Panc1 (cell line): Measurements from ENCODE around the gene PXT1.

Experiments used
- POLR2AphosphoS5 ChIP-seq: IDR thresholded peaks from 2 replicates; pipeline ENCODE4 v1.6.1; 2012; ENCODE audit warnings: mild to moderate bottlenecking, low read depth, low read length, moderate library complexity
- SIN3A ChIP-seq: IDR thresholded peaks from 2 replicates; pipeline ENCODE4 v1.6.1; 2012; ENCODE audit warnings: low read depth, mild to moderate bottlenecking, low read length, moderate library complexity, borderline replicate concordance; ENCODE audit not compliant: insufficient read depth
- TCF7L2 ChIP-seq: IDR thresholded peaks from 2 replicates; pipeline ENCODE4 v1.6.1; 2011; ENCODE audit warnings: mild to moderate bottlenecking, low read depth, low read length, inconsistent platforms
- TF ChIP-seq, protein P1 (sequence below): fragments of 450-650 bp; IDR thresholded peaks from 2 replicates; pipeline ENCODE4 v1.5.1; 2017; ENCODE audit warnings: mild to moderate bottlenecking
- TF ChIP-seq, protein P2 (sequence below), 2 experiments: IDR thresholded peaks; 2 replicates each; pipeline ENCODE4 v1.6.1; 2011 to 2012; ENCODE audit warnings: low read depth in 2 of 2, control low read depth in 1 of 2, low read length in 1 of 2, mild to moderate bottlenecking in 1 of 2, moderate library complexity in 1 of 2; ENCODE audit not compliant: insufficient read depth in 1 of 2

DNA sequence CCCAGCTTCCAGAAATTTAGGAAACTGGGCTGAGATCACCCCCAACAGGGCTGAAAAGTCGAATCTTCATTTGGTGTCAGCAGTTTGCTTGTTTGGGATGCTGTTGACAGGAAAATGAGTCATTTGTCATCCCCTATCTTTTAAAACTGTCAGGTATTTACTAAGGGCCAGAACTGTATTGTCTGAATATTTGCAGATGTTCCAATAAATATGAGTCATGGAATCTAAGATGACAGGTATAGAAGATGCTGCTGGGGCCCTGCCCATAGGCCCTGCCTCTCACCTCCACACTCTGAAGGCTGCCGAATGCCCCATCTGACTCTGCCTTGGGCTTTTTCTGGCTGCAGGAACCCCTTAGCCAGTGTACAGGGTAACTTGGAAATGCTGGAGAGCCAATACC is 59.0 kb downstream of the PXT1 start:
- TF ChIP-seq POLR2AphosphoS5 (no peak), SIN3A (no peak), TCF7L2 (no peak)
- TF ChIP-seq, protein P1, sequence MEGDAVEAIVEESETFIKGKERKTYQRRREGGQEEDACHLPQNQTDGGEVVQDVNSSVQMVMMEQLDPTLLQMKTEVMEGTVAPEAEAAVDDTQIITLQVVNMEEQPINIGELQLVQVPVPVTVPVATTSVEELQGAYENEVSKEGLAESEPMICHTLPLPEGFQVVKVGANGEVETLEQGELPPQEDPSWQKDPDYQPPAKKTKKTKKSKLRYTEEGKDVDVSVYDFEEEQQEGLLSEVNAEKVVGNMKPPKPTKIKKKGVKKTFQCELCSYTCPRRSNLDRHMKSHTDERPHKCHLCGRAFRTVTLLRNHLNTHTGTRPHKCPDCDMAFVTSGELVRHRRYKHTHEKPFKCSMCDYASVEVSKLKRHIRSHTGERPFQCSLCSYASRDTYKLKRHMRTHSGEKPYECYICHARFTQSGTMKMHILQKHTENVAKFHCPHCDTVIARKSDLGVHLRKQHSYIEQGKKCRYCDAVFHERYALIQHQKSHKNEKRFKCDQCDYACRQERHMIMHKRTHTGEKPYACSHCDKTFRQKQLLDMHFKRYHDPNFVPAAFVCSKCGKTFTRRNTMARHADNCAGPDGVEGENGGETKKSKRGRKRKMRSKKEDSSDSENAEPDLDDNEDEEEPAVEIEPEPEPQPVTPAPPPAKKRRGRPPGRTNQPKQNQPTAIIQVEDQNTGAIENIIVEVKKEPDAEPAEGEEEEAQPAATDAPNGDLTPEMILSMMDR, result no peak
- TF ChIP-seq, protein P2, sequence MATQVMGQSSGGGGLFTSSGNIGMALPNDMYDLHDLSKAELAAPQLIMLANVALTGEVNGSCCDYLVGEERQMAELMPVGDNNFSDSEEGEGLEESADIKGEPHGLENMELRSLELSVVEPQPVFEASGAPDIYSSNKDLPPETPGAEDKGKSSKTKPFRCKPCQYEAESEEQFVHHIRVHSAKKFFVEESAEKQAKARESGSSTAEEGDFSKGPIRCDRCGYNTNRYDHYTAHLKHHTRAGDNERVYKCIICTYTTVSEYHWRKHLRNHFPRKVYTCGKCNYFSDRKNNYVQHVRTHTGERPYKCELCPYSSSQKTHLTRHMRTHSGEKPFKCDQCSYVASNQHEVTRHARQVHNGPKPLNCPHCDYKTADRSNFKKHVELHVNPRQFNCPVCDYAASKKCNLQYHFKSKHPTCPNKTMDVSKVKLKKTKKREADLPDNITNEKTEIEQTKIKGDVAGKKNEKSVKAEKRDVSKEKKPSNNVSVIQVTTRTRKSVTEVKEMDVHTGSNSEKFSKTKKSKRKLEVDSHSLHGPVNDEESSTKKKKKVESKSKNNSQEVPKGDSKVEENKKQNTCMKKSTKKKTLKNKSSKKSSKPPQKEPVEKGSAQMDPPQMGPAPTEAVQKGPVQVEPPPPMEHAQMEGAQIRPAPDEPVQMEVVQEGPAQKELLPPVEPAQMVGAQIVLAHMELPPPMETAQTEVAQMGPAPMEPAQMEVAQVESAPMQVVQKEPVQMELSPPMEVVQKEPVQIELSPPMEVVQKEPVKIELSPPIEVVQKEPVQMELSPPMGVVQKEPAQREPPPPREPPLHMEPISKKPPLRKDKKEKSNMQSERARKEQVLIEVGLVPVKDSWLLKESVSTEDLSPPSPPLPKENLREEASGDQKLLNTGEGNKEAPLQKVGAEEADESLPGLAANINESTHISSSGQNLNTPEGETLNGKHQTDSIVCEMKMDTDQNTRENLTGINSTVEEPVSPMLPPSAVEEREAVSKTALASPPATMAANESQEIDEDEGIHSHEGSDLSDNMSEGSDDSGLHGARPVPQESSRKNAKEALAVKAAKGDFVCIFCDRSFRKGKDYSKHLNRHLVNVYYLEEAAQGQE (IDR thresholded peaks at IDR 0.05; ENCODE audit: insufficient read depth in 1 of 2, low read depth in 2 of 2, low read length in 1 of 2), result no peak
